ENCODE measurements around the gene SLC5A4. TPM values are rescaled to one million over a fixed set of nuclear protein-coding genes. Genes with fewer than 3 reads are reported as not detected.

The SLC5A4 gene
- total RNA-seq, 1 experiment from 2014 or later = not detected

DNA sequence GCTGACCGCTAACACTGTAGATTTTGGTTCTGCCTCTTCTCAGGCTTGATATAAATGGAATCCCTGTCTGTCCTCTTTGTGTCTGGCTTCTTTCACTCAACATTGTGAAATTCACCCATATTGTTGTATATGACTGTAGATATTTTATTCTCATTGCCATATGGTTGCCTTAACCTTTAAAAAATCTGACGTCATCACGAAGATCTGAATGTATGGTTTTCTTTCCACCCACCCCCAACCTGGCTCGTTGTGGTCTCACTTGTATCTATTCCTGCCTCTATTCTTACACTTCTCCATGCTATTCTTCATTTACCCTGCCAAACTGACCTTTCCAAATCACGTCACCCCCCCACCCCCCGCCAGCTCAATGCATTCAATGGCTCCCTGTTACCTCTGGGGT, 74.1 kb downstream of the SLC5A4 start:
- ChIA-PET POLR2A (no interaction called here), CTCF (no interaction called here)
- TF ChIP-seq REST (IDR thresholded peaks at IDR 0.05; ENCODE audit: insufficient read depth in 1 of 2, low read depth in 2 of 2, low read length in 1 of 2) (no peak), TCF7L2 (IDR thresholded peaks at IDR 0.05; ENCODE audit: low read depth, low read length) (no peak), SIN3A (IDR thresholded peaks at IDR 0.05; ENCODE audit: borderline replicate concordance, insufficient read depth, low read depth, low read length) (no peak), POLR2AphosphoS5 (IDR thresholded peaks at IDR 0.05; ENCODE audit: low read depth, low read length) (no peak), CTCF (IDR thresholded peaks at IDR 0.05) (no peak)
- no peak overlapping the region for H3K27ac ChIP-seq (ENCODE audit: low read length)
- no peaks in the 10 kb centered on the region for H3K27me3 ChIP-seq (ENCODE audit: control insufficient read depth, insufficient read depth, low read length)
- DNase-seq (ENCODE audit: low read depth, low spot score) (no peak), ATAC-seq (no peak)
- no peaks in the 10 kb centered on the region for H3K9me3 ChIP-seq (ENCODE audit: control insufficient read depth, insufficient read depth, low read depth, low read length)
- H3K36me3 ChIP-seq (ENCODE audit: control insufficient read depth, insufficient read depth, low read length) = no peaks in the 10 kb centered on the region
- in situ Hi-C loops (cut with HindIII; ENCODE audit: low pct_unique_long_range_greater_than_20kb, low sequenced_read_pairs) = no loop called here
- BruUV-seq (replicated peaks) = no TSS peak
- intact Hi-C loops (cut with micrococcal nuclease; ENCODE audit: unreplicated experiment) = no loop called here
- H3K4me3 ChIP-seq (ENCODE audit: low read depth in 2 of 2, low read length in 2 of 2) = no peak overlapping the region
- H3K4me1 ChIP-seq (ENCODE audit: control insufficient read depth, insufficient read depth, low read length) = no peaks in the 10 kb centered on the region

- Histone ChIP-seq H3K27ac (ENCODE audit: low read length) (no peak overlapping the region), H3K27me3 (ENCODE audit: control insufficient read depth, insufficient read depth, low read length) (no peaks in the 10 kb centered on the region; the same call in 1 of the 2 replicates), H3K4me1 (ENCODE audit: control insufficient read depth, insufficient read depth, low read length) (no peaks in the 10 kb centered on the region), H3K9me3 (ENCODE audit: control insufficient read depth, insufficient read depth, low read depth, low read length) (no peaks in the 10 kb centered on the region), H3K4me3 (ENCODE audit: low read depth in 2 of 2, low read length in 2 of 2) (no peak overlapping the region), H3K36me3 (ENCODE audit: control insufficient read depth, insufficient read depth, low read length) (no peaks in the 10 kb centered on the region)
- no peak for TF ChIP-seq POLR2AphosphoS5 (IDR thresholded peaks at IDR 0.05; ENCODE audit: low read depth, low read length)
- peak; percentile 73 to 80 for TF ChIP-seq REST (IDR thresholded peaks at IDR 0.05; ENCODE audit: insufficient read depth in 1 of 2, low read depth in 2 of 2, low read length in 1 of 2)
- no peak for TF ChIP-seq CTCF (IDR thresholded peaks at IDR 0.05)
- no peak for TF ChIP-seq SIN3A (IDR thresholded peaks at IDR 0.05; ENCODE audit: borderline replicate concordance, insufficient read depth, low read depth, low read length)
- TF ChIP-seq TCF7L2 (IDR thresholded peaks at IDR 0.05; ENCODE audit: low read depth, low read length) = no peak
- ChIA-PET POLR2A (no interaction called here), CTCF (no interaction called here)
- intact Hi-C loops (cut with micrococcal nuclease; ENCODE audit: unreplicated experiment) = no loop called here
- DNase-seq (ENCODE audit: low read depth, low spot score) (no peak), ATAC-seq (no peak)
- BruUV-seq (replicated peaks) = no TSS peak
- in situ Hi-C loops (cut with HindIII; ENCODE audit: low pct_unique_long_range_greater_than_20kb, low sequenced_read_pairs) = no loop called here
These were observed 77.9 kb downstream of the SLC5A4 start for GRCh38 chr22:32177221-32177765.
